ENCODE results near the gene DDX47.

Gene DDX47

DNA sequence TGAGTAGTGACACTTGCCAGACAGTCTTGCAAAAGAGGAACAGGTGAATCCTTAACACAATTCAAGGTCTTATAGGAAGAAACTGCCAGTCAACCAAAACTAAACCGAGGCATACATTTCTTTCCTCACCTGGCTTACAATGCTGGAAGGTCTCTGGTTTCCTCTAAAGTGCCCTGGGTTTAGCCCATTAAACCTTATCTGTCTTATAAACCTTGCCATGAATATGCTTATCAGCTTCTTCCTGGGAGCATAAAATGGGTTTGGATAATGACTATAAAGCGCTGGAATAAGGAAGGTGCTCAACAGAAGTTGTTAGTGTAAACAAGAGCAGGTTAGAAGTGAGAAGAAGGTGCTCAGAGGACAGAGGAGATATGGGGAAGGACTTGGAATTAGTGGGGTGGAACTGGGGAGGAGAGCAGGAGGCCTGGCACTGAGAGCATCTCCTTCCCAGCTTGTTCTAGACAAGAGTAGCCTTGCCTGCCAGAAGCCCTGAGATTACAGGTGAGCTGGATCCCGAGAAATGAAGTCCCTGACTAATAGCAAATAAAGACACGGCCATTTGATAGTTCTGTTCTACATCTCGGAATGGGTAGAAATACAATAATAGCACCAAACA lies 64.1 kb downstream of the DDX47 start:
- no peak for DNase-seq

DNA sequence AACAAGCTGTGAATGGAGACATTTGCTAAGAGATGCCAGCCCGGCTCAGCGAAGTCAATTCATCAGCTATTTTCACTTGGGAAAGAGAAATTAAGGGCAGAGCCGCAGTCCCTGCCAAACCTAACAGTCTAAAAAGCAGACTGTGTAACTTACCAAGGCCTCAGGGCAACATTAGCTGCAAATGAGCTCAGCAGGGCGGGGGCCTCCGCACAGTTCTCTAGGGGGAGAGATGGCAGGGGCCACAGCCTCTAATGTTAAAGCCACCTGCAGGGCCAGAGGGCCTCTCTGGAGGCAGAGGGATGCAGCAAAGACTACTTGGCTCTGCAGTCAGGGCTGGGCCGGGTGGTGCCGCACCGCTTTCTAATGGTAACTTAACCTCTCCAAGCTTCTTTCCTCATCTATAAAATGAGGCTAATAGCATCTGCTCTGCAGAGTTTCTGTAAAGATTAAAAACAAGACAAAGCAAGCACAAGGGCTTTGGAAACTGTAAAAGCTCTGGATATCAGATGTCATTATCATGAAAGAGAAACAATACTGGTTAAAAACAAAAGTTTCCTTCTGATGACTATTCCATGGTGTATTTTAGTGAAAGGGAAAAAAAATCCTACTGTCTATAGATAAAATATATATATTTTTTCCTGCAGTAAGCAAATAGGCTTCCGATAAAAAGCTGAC lies 64.8 kb downstream of the DDX47 start:
- DNase-seq, result no peak

All from activated CD4-positive, alpha-beta T cell treated with anti-CD3 and anti-CD28 coated beads, Interleukin-2, amount 50 U/mL, for 4 hours (primary cell).